ENCODE results near the gene DPP7.
"Not testable (repeated sequence)": the region's sequence is repeated elsewhere in the genome, so short reads cannot be mapped to it uniquely, and the experiment has no call there.

Gene DPP7

DNA sequence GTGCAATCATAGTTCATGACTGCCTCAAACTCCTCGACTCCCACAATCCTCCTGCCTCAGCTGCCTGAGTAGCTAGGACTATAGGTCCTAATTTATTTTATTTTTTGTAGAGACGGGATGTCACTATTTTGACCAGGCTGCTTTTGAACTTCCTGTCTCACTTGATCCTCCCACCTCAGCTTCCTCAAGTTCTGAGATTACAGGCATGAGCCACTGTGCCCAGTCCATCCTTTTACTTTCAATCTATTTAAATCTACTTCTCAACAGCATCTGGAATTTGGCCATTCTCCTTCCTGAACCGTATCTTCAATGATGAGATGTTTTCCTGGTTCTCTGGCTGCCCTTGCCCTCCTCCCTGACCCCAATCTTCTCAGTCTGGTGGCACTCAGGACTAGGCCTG, 12.3 kb upstream of the DPP7 start:
- DNase-seq (ENCODE audit: low read depth): no peak
- TF ChIP-seq, protein P1, sequence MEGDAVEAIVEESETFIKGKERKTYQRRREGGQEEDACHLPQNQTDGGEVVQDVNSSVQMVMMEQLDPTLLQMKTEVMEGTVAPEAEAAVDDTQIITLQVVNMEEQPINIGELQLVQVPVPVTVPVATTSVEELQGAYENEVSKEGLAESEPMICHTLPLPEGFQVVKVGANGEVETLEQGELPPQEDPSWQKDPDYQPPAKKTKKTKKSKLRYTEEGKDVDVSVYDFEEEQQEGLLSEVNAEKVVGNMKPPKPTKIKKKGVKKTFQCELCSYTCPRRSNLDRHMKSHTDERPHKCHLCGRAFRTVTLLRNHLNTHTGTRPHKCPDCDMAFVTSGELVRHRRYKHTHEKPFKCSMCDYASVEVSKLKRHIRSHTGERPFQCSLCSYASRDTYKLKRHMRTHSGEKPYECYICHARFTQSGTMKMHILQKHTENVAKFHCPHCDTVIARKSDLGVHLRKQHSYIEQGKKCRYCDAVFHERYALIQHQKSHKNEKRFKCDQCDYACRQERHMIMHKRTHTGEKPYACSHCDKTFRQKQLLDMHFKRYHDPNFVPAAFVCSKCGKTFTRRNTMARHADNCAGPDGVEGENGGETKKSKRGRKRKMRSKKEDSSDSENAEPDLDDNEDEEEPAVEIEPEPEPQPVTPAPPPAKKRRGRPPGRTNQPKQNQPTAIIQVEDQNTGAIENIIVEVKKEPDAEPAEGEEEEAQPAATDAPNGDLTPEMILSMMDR (conservative IDR thresholded peaks at IDR 0.05; ENCODE audit: low read length): no peak
- H3K4me3 ChIP-seq (ENCODE audit: low read length): no peak overlapping the region

- not testable (repeated sequence) for DNase-seq (ENCODE audit: low read depth); H3K4me3 ChIP-seq (ENCODE audit: low read length)
Observed at GRCh38 chr9:137123952-137124462, 9.5 kb upstream of the DPP7 start.

- no peak for DNase-seq (ENCODE audit: low read depth)
- TF ChIP-seq, protein P1 (conservative IDR thresholded peaks at IDR 0.05; ENCODE audit: low read length): no peak
- H3K4me3 ChIP-seq (ENCODE audit: low read length): no peak overlapping the region
Observed at GRCh38 chr9:137123468-137123837, 8.9 kb upstream of the DPP7 start.

- not testable (repeated sequence) for H3K4me3 ChIP-seq (ENCODE audit: low read length); DNase-seq (ENCODE audit: low read depth)
Observed at GRCh38 chr9:137122796-137123467, 8.4 kb upstream of the DPP7 start.

GRCh38 chr9:137121927-137122795, 7.6 kb upstream of the DPP7 start:
- DNase-seq (ENCODE audit: low read depth); H3K4me3 ChIP-seq (ENCODE audit: low read length): not testable (repeated sequence)

DNA sequence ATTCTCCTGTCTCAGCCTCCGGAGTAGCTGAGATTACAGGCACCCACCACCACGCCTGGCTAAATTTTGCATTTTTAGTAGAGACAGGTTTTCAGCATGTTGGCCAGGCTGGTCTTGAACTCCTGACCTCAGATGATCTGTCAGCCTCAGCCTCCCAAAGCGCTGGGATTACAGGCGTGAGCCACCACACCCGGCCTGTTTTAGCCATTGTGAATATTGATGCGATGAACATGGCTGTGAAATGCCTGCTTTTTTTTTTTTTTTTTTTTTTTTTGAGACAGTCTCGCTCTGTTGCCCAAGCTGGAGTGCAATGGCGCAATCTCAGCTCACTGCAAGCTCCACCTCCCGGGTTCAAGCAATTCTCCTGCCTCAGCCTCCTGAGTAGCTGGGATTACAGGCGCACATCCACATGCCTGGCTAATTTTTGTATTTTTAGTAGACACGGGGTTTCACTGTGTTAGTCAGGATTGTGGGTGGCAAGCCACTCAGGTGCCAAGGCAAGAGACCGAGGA, 3.6 kb upstream of the DPP7 start:
- not testable (repeated sequence) for DNase-seq (ENCODE audit: low read depth); H3K4me3 ChIP-seq (ENCODE audit: low read length)

DNA sequence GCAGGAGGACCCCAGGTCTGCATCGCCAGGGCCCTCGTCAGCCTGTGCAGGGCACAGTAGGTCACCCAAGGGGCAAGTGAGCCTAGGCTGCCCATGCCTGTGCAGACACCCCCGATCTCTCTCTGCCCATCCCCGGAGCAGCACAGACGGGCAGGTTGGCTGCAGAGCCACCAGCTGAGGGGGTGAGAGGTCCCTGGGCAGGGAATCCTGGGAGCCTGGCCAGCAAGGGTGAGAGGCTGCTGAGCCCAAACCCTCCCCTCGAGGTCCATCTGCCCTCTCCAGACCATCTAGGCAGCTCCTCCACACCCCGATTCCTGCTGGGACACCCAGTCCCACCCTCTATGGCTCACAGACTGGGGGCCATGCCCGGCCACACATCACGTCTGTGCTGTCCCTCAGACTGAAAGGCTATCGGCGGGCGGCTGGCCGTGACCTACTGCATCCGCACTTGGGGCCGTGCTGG, 2.8 kb upstream of the DPP7 start:
- TF ChIP-seq, protein P1 (conservative IDR thresholded peaks at IDR 0.05; ENCODE audit: low read length): no peak
- no peak for DNase-seq (ENCODE audit: low read depth)

GRCh38 chr9:137116728-137117127, 2.2 kb upstream of the DPP7 start:
- TF ChIP-seq, protein P1 (conservative IDR thresholded peaks at IDR 0.05; ENCODE audit: low read length): no peak
- H3K4me3 ChIP-seq (ENCODE audit: low read length): no peak overlapping the region
- DNase-seq (ENCODE audit: low read depth): no peak

More for the DNA sequence above, 2.8 kb upstream of the DPP7 start:
- no peak overlapping the region for H3K4me3 ChIP-seq (ENCODE audit: low read length)

- TF ChIP-seq, protein P1 (conservative IDR thresholded peaks at IDR 0.05; ENCODE audit: low read length): no peak
- no peak for DNase-seq (ENCODE audit: low read depth)
- no peak overlapping the region for H3K4me3 ChIP-seq (ENCODE audit: low read length)
Observed at GRCh38 chr9:137116027-137116507, 1.5 kb upstream of the DPP7 start.

Measured in AG10803 (cell line).